MM.1S (cell line): ENCODE results near the gene HSPB6.

ENCODE experiments used
- DNase-seq: peaks from one replicate; pipeline ENCODE4 v3.0.0-alpha.2; 2015
- H2AFZ ChIP-seq: fragments of 300-600 bp; sonication (generic); 2 replicates; pipeline ENCODE4 v1.6.0; 2016; ENCODE audit warnings: antibody characterized with exemption, low read length
- H3F3A ChIP-seq: fragments of 300-600 bp; sonication (generic); 2 replicates; pipeline ENCODE4 v1.6.1; 2016; ENCODE audit warnings: mild to moderate bottlenecking, antibody characterized with exemption, low read length, moderate library complexity, mixed read lengths; ENCODE audit not compliant: insufficient read depth
- H3K27ac ChIP-seq: fragments of 300-600 bp; sonication (generic); 2 replicates; pipeline ENCODE4 v1.5.1; 2016; ENCODE audit warnings: mild to moderate bottlenecking, low read length
- H3K27me3 ChIP-seq: fragments of 300-600 bp; sonication (generic); replicated peaks from 2 replicates; pipeline ENCODE4 v1.6.0; 2016; ENCODE audit warnings: low read length; ENCODE audit not compliant: insufficient read depth
- H3K36me3 ChIP-seq: fragments of 300-600 bp; sonication (generic); replicated peaks from 2 replicates; pipeline ENCODE4 v1.6.1; 2016; ENCODE audit warnings: mild to moderate bottlenecking, low read length, mixed read lengths; ENCODE audit not compliant: insufficient read depth
- H3K4me1 ChIP-seq: fragments of 300-600 bp; sonication (generic); 2 replicates; pipeline ENCODE4 v1.6.1; 2016; ENCODE audit warnings: low read length, mixed read lengths
- H3K4me2 ChIP-seq: fragments of 300-600 bp; sonication (generic); 2 replicates; pipeline ENCODE4 v1.6.0; 2016; ENCODE audit warnings: low read depth, low read length
- H3K4me3 ChIP-seq: fragments of 300-600 bp; sonication (generic); 2 replicates; pipeline ENCODE4 v1.5.1; 2016; ENCODE audit warnings: low read length, mixed read lengths
- H3K79me2 ChIP-seq: fragments of 300-600 bp; sonication (generic); 2 replicates; pipeline ENCODE4 v1.6.1; 2016; ENCODE audit warnings: mixed run types, low read length, mixed read lengths
- H3K9ac ChIP-seq: fragments of 300-600 bp; sonication (generic); 2 replicates; pipeline ENCODE4 v1.6.1; 2016; ENCODE audit warnings: low read length, mixed read lengths
- H3K9me2 ChIP-seq: fragments of 300-600 bp; sonication (generic); replicated peaks from 2 replicates; pipeline ENCODE4 v1.6.1; 2016; ENCODE audit warnings: mild to moderate bottlenecking, low read length, mixed read lengths; ENCODE audit not compliant: insufficient read depth
- H3K9me3 ChIP-seq: fragments of 300-600 bp; sonication (generic); replicated peaks from 2 replicates; pipeline ENCODE4 v1.6.1; 2016; ENCODE audit warnings: mild to moderate bottlenecking, low read length, mixed read lengths; ENCODE audit not compliant: insufficient read depth
- H4K20me1 ChIP-seq: fragments of 300-600 bp; sonication (generic); 2 replicates; pipeline ENCODE4 v1.6.1; 2016; ENCODE audit warnings: mild to moderate bottlenecking, low read length, moderate library complexity, mixed read lengths; ENCODE audit not compliant: insufficient read depth
- EZH2 ChIP-seq: fragments of 300-600 bp; sonication (generic); optimal IDR thresholded peaks from 2 replicates; pipeline ENCODE3; 2017; ENCODE audit warnings: low read depth, mild to moderate bottlenecking, antibody characterized with exemption, low read length, mixed read lengths
- EZH2phosphoT487 ChIP-seq: fragments of 300-600 bp; sonication (generic); IDR thresholded peaks from 2 replicates; pipeline ENCODE4 v1.6.1; 2018; ENCODE audit warnings: antibody characterized with exemption, low read length
- TF ChIP-seq, protein P1 (sequence below): fragments of 300-600 bp; sonication (generic); IDR thresholded peaks from 2 replicates; pipeline ENCODE4 v1.5.1; 2016; ENCODE audit warnings: antibody characterized with exemption, low read length, mixed read lengths

HSPB6 gene

DNA sequence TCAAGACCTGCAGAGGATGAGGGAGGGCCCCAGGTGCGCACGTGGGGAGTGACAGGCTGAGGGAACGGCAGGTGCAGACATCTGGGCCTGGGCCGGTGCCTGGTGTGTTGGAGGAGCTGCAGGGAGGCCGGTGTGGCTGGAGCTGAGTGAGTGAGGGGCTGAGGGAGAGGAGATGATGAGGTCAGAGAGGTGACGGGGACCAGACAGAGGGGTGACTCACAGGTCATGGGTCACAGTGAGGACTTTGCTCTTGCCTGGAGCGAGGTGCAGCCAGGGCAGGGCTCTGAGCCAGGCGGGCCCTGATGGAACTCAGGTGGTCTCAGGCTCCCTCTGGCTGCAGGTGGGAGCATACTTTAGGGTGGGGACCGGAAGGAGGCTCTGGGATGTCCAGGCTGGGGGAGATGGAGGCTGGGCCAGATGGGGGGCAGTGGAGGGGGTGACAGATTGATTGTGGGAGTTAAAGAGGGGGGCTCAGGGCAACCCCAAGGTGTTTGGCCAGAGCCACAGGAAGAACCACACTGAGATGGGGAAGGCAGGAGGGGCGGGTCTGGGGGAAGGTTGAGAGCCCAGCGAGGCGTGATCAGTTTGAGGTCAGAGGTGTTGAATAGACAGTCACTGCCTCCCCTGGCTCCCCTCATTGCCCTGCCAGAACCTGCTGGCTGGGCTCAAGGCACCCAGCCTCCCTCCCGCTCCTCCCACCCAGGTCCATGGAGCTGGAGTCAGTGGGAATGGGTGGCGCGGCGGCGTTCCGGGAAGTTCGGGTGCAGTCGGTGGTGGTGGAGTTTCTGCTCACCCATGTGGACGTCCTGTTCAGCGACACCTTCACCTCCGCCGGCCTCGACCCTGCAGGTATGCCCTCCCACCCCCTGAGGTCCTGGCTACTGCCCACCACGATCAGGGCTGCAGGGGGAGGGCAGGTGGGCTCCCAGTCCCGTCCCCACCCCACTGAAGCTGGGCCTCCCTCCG is 26.9 kb upstream of the HSPB6 start:
- H2AFZ ChIP-seq = no peak overlapping the region
- H3K36me3 ChIP-seq = no peaks in the 10 kb centered on the region
- H3K9me2 ChIP-seq = no peaks in the 10 kb centered on the region
- H3K79me2 ChIP-seq = no peaks in the 10 kb centered on the region
- H3K27me3 ChIP-seq = no peaks in the 10 kb centered on the region
- H3K4me1 ChIP-seq = no peaks in the 10 kb centered on the region
- H4K20me1 ChIP-seq = no peaks in the 10 kb centered on the region
- no peaks in the 10 kb centered on the region for H3K9me3 ChIP-seq
- no peak for DNase-seq
- H3K9ac ChIP-seq = no peak overlapping the region
- TF ChIP-seq EZH2phosphoT487 (no peak), EZH2 (no peak)
- TF ChIP-seq, protein P1, sequence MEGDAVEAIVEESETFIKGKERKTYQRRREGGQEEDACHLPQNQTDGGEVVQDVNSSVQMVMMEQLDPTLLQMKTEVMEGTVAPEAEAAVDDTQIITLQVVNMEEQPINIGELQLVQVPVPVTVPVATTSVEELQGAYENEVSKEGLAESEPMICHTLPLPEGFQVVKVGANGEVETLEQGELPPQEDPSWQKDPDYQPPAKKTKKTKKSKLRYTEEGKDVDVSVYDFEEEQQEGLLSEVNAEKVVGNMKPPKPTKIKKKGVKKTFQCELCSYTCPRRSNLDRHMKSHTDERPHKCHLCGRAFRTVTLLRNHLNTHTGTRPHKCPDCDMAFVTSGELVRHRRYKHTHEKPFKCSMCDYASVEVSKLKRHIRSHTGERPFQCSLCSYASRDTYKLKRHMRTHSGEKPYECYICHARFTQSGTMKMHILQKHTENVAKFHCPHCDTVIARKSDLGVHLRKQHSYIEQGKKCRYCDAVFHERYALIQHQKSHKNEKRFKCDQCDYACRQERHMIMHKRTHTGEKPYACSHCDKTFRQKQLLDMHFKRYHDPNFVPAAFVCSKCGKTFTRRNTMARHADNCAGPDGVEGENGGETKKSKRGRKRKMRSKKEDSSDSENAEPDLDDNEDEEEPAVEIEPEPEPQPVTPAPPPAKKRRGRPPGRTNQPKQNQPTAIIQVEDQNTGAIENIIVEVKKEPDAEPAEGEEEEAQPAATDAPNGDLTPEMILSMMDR = no peak
- H3K4me2 ChIP-seq = no peak overlapping the region
- H3K27ac ChIP-seq = no peak overlapping the region
- H3F3A ChIP-seq = no peaks in the 10 kb centered on the region
- H3K4me3 ChIP-seq = no peak overlapping the region

DNA sequence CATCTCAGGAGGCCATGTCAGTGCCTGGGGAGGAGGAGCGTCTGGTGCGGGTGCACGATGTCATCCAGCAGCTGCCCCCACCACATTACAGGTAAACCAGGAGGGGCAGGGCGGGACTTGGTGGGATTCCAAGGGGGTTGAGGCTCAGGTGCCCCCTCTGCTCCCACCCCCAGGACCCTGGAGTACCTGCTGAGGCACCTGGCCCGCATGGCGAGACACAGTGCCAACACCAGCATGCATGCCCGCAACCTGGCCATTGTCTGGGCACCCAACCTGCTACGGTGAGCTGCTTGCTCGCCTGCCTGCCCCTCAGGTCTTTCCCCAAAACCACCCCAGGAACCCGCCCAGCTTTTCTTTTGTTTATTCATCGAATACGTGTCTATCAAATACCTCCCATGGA is 25.8 kb upstream of the HSPB6 start:
- H4K20me1 ChIP-seq = no peaks in the 10 kb centered on the region
- no peak overlapping the region for H3K4me2 ChIP-seq
- H3K27me3 ChIP-seq = no peaks in the 10 kb centered on the region
- no peaks in the 10 kb centered on the region for H3K36me3 ChIP-seq
- no peaks in the 10 kb centered on the region for H3K9me3 ChIP-seq
- TF ChIP-seq EZH2phosphoT487 = no peak
- no peak for TF ChIP-seq EZH2
- TF ChIP-seq, protein P1 = no peak
- H3K4me1 ChIP-seq = no peaks in the 10 kb centered on the region
- H3K9ac ChIP-seq = no peak overlapping the region
- no peak overlapping the region for H3K27ac ChIP-seq
- no peaks in the 10 kb centered on the region for H3K9me2 ChIP-seq
- H2AFZ ChIP-seq = no peak overlapping the region
- no peaks in the 10 kb centered on the region for H3K79me2 ChIP-seq
- no peaks in the 10 kb centered on the region for H3F3A ChIP-seq
- no peak overlapping the region for H3K4me3 ChIP-seq
- DNase-seq = no peak

DNA sequence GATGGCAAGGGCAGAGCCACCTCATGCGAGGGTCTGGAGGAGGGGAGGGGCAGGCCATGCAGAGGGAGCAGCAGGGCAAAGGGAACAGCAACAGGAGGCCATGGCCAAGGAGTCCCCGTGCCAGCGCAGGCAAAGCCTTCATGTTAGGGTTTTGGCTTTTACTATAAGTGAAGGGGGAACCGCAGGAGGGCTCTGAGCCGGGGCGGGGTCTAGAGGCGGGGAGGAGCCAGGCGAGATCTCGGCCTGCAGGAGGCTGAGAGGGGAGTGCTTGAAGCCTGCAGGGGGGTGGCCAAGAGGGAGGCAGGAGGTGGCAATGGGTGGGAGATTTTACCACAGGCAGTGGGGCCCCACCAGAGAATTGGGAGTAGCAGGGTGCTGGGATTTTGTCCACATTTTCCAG is 24.8 kb upstream of the HSPB6 start:
- Histone ChIP-seq H3K4me3 (no peak overlapping the region), H3F3A (no peaks in the 10 kb centered on the region), H3K4me1 (peaks cover under 1% of the 10 kb centered on the region; the same call in 1 of the 2 replicates), H3K4me2 (no peak overlapping the region), H3K27ac (no peak overlapping the region), H3K9ac (no peak overlapping the region), H3K9me2 (no peaks in the 10 kb centered on the region), H3K36me3 (no peaks in the 10 kb centered on the region), H2AFZ (no peak overlapping the region), H3K79me2 (peaks cover 3% of the 10 kb centered on the region), H3K9me3 (no peaks in the 10 kb centered on the region), H4K20me1 (no peaks in the 10 kb centered on the region), H3K27me3 (no peaks in the 10 kb centered on the region)
- TF ChIP-seq EZH2 (no peak), EZH2phosphoT487 (no peak)
- TF ChIP-seq, protein P1 = no peak
- DNase-seq = no peak
